Mesodermal cell (in vitro differentiated cells): ENCODE data around the gene U2AF2.

Experiments used
- H3K27ac ChIP-seq: 2 replicates; pipeline ENCODE4 v1.7.0; 2013; ENCODE audit warnings: mild to moderate bottlenecking, low read depth, low read length, moderate library complexity; ENCODE audit not compliant: severe bottlenecking
- H3K36me3 ChIP-seq: 2 replicates; pipeline ENCODE4 v1.7.1; 2013; ENCODE audit warnings: mild to moderate bottlenecking, low read length, moderate library complexity; ENCODE audit not compliant: control insufficient read depth, insufficient read depth
- H3K4me1 ChIP-seq: one replicate; pipeline ENCODE4 v1.7.1; 2013; ENCODE audit warnings: mild to moderate bottlenecking, low read length; ENCODE audit not compliant: insufficient read depth, control insufficient read depth, poor library complexity, severe bottlenecking
- H3K4me3 ChIP-seq: 2 replicates; pipeline ENCODE4 v1.7.0; 2013; ENCODE audit warnings: low read length, control low read depth, mild to moderate bottlenecking; ENCODE audit not compliant: insufficient read depth, poor library complexity, severe bottlenecking; ENCODE audit errors: extremely low read depth
- H3K9me3 ChIP-seq: 2 replicates; pipeline ENCODE4 v1.7.1; 2013; ENCODE audit warnings: mild to moderate bottlenecking, low read length, moderate library complexity; ENCODE audit not compliant: control insufficient read depth
- WGBS, 2 experiments: methylation state at CpG; one replicate each; pipeline ENCODE4 v1.1.5; 2013; ENCODE audit warnings: missing lambda C conversion rate in 2 of 2; ENCODE audit not compliant: insufficient coverage in 2 of 2; 5-methylcytosine and 5-hydroxymethylcytosine counted together

U2AF2 gene

DNA sequence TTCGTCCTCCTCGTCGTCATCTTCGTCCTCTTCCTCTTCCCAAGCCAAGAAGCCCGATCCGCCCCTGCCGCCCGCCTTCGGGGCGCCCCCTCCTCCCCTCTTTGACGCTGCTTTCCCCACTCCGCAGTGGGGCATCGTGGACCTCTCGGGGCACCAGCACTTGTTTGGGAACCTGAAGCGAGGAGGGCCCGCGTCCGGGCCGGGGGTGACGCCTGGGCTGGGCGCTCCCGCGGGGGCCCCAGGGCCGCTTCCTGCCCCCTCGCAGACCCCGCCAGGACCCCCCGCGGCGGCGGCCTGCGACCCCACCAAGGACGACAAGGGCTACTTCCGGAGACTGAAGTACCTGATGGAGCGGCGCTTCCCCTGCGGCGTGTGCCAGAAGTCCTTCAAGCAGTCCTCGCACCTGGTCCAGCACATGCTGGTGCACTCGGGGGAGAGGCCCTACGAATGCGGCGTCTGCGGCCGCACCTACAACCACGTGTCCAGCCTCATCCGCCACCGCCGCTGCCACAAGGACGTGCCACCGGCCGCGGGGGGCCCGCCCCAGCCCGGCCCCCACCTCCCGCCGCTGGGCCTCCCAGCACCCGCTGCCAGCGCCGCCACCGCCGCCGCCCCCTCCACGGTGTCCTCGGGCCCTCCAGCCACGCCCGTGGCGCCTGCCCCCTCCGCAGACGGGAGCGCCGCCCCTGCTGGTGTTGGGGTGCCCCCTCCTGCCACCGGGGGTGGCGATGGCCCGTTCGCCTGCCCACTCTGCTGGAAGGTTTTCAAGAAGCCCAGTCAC is 40.7 kb upstream of the U2AF2 start:
- no peaks in the 10 kb centered on the region for H3K9me3 ChIP-seq
- no peaks in the 10 kb centered on the region for H3K4me1 ChIP-seq
- 96 to 97% methylated on average over 56 to 66 of the region's 75 CpGs for WGBS, 2 experiments
- H3K36me3 ChIP-seq: peaks cover 53% of the 10 kb centered on the region
- no peak overlapping the region for H3K4me3 ChIP-seq
- no peak overlapping the region for H3K27ac ChIP-seq

DNA sequence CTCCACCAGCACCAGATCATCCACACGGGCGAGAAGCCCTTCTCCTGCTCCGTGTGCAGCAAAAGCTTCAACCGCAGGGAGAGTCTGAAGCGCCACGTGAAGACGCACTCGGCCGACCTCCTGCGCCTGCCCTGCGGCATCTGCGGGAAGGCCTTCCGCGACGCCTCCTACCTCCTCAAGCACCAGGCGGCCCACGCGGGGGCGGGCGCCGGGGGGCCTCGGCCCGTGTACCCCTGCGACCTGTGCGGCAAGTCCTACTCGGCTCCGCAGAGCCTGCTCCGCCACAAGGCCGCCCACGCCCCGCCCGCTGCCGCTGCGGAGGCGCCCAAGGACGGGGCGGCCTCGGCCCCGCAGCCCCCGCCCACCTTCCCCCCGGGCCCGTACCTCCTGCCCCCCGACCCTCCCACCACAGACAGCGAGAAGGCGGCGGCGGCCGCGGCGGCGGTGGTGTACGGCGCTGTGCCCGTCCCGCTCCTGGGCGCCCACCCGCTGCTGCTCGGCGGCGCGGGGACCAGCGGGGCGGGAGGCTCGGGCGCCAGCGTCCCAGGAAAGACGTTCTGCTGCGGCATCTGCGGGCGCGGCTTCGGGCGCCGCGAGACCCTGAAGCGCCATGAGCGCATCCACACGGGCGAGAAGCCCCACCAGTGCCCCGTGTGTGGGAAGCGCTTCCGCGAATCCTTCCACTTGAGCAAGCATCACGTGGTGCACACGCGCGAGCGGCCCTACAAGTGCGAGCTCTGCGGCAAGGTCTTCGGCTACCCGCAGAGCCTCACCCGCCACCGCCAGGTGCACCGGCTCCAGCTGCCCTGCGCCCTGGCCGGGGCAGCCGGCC is 39.9 kb upstream of the U2AF2 start:
- no peaks in the 10 kb centered on the region for H3K9me3 ChIP-seq
- no peaks in the 10 kb centered on the region for H3K4me1 ChIP-seq
- H3K36me3 ChIP-seq: peaks cover 49% of the 10 kb centered on the region
- 95 to 98% methylated on average over 61 to 84 of the region's 98 CpGs for WGBS, 2 experiments
- H3K4me3 ChIP-seq: no peak overlapping the region
- no peak overlapping the region for H3K27ac ChIP-seq

GRCh38 chr19:55615543-55616394 is 39.1 kb upstream of the U2AF2 start:
- Histone ChIP-seq H3K9me3 (no peaks in the 10 kb centered on the region), H3K4me1 (no peaks in the 10 kb centered on the region), H3K27ac (no peak overlapping the region), H3K4me3 (no peak overlapping the region), H3K36me3 (peaks cover 45% of the 10 kb centered on the region)
- WGBS, 2 experiments: 96 to 98% methylated on average over 79 to 87 of the region's 88 CpGs

GRCh38 chr19:55616395-55616875 is 38.4 kb upstream of the U2AF2 start:
- H3K4me1 ChIP-seq: no peaks in the 10 kb centered on the region
- H3K36me3 ChIP-seq: peaks cover 41% of the 10 kb centered on the region
- 98% methylated on average over 34 to 38 of the region's 38 CpGs for WGBS, 2 experiments
- no peak overlapping the region for H3K4me3 ChIP-seq
- no peak overlapping the region for H3K27ac ChIP-seq
- no peaks in the 10 kb centered on the region for H3K9me3 ChIP-seq

DNA sequence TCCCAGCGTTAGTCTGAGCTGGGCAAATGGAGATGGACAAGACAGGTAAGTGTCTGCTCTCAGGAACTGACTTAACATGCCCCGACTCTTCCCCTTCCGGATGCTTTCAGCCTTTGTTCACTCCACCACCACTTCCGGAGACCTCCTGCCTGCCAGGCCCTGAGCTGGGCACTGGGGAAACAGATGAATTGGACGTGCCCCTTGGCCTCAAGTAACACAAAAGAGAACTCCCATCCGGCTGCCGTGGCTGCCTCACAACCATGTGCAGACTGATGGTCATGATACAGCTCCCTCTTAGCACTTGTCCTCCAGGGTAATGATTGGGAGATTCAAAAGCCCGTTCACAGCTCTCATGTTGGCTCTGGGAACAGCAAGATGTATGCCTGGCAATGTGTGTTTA is 37.4 kb upstream of the U2AF2 start:
- H3K27ac ChIP-seq: no peak overlapping the region
- H3K4me3 ChIP-seq: no peak overlapping the region
- 96 to 100% methylated on average over 3 to 8 of the region's 8 CpGs for WGBS, 2 experiments
- H3K36me3 ChIP-seq: peaks cover 43% of the 10 kb centered on the region
- H3K4me1 ChIP-seq: no peaks in the 10 kb centered on the region
- H3K9me3 ChIP-seq: no peaks in the 10 kb centered on the region

GRCh38 chr19:55618426-55618825 is 36.4 kb upstream of the U2AF2 start:
- Histone ChIP-seq H3K4me1 (no peaks in the 10 kb centered on the region), H3K27ac (no peak overlapping the region), H3K9me3 (no peaks in the 10 kb centered on the region), H3K4me3 (no peak overlapping the region), H3K36me3 (peaks cover 38% of the 10 kb centered on the region)
- 95 to 97% methylated on average over 2 of the region's 7 CpGs for WGBS, 2 experiments

GRCh38 chr19:55619286-55619685 is 35.5 kb upstream of the U2AF2 start:
- Histone ChIP-seq H3K4me3 (no peak overlapping the region), H3K27ac (no peak overlapping the region), H3K9me3 (no peaks in the 10 kb centered on the region), H3K36me3 (peaks cover 38% of the 10 kb centered on the region), H3K4me1 (no peaks in the 10 kb centered on the region)
- WGBS, 2 experiments: 94 to 100% methylated on average over 2 of the region's 3 CpGs

DNA sequence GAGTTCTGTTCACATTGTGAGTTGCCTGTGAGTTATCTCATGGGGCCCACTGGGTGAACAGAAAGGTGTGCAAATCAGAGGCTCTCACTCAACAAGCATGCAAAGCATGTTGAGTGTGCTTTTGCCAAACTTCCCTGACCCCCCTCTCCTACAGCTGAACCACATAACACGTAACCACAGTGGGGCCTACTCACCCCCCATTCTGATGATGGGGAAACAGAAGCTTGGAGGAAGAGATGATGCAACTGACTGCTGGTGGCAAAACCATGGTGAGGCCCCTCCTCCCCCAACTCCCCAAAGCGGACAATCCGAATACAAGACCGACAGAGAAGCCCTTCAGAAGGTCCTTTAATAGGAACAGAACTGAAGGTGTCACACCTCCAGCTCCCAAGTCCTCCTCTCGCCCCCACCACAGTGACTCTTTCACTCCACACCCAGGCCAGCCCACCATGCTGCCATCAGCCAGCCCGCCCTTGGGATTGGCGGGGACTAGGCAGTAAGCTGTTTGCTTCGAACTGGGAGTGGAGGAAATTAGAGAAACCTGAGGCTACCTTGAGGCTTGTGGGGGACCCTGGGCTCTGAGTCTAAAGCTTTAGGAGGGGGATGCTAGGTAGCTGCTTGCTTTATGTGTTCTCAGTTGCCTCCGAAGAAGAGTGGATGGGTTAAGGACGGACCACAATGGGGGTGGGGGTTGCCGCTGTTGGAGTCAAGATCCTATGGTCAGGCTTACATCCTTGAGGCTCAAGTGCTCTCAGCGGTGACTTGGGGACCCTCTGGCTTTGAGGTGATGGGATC is 34.2 kb upstream of the U2AF2 start:
- H3K9me3 ChIP-seq: no peaks in the 10 kb centered on the region
- peaks cover 35% of the 10 kb centered on the region for H3K36me3 ChIP-seq
- H3K4me1 ChIP-seq: no peaks in the 10 kb centered on the region
- H3K4me3 ChIP-seq: no peak overlapping the region
- 98 to 99% methylated on average over 7 to 11 of the region's 12 CpGs for WGBS, 2 experiments
- H3K27ac ChIP-seq: no peak overlapping the region

DNA sequence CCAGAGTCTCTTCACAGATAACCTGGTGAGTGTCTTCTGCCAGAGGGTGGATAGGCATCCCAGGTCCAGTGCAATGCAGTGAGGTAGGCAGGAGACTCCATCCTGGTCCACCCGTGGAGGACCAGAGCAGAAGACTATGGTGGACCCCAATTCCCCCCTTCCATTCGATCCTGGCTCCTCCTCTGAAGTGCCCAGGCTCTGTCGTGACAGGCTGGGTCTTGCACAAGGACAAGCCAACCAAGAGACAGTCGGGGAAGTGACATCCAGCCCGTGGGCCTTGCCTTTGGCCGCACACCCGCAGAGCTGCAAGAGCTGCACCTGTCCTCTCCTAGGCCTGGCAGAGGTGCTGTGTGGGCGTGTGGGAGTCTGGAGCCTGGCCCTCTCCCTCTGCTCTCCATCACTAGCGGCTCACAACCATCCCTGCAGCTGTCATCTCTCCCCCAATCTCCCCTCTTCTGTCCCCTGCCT is 33.6 kb upstream of the U2AF2 start:
- Histone ChIP-seq H3K9me3 (no peaks in the 10 kb centered on the region), H3K36me3 (peaks cover 30% of the 10 kb centered on the region), H3K27ac (no peak overlapping the region), H3K4me3 (no peak overlapping the region), H3K4me1 (no peaks in the 10 kb centered on the region)
- 93 to 96% methylated on average over 3 to 8 of the region's 9 CpGs for WGBS, 2 experiments
